ENCODE data around the gene CD1E.

CD1E gene

DNA sequence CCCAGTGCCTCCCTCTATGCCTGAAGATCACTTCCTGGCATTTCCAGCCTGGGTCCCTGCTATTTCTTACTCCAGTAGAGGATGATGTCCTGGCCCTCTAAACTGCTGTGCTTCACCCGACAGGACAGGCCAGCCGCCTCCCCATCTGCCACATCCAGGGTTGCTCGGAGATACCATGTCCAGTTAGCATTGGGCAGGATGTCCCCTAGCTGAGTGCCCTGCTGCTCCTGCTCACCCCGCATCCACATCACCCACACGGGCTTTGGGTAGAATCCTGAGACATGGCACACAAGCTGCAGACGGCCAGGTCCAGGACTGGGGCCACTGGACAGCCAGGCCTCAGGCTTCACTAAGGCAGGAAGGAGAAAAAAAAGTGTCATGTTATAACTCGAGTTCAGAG, 24.4 kb upstream of the CD1E start:
- TF ChIP-seq, protein P1, sequence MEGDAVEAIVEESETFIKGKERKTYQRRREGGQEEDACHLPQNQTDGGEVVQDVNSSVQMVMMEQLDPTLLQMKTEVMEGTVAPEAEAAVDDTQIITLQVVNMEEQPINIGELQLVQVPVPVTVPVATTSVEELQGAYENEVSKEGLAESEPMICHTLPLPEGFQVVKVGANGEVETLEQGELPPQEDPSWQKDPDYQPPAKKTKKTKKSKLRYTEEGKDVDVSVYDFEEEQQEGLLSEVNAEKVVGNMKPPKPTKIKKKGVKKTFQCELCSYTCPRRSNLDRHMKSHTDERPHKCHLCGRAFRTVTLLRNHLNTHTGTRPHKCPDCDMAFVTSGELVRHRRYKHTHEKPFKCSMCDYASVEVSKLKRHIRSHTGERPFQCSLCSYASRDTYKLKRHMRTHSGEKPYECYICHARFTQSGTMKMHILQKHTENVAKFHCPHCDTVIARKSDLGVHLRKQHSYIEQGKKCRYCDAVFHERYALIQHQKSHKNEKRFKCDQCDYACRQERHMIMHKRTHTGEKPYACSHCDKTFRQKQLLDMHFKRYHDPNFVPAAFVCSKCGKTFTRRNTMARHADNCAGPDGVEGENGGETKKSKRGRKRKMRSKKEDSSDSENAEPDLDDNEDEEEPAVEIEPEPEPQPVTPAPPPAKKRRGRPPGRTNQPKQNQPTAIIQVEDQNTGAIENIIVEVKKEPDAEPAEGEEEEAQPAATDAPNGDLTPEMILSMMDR (IDR thresholded peaks at IDR 0.05; ENCODE audit: low read depth, low read length, missing control alignments) = no peak
- no peak overlapping the region for H3K4me3 ChIP-seq (ENCODE audit: low read depth, low read length)
- no peak for DNase-seq (ENCODE audit: low read depth)

DNA sequence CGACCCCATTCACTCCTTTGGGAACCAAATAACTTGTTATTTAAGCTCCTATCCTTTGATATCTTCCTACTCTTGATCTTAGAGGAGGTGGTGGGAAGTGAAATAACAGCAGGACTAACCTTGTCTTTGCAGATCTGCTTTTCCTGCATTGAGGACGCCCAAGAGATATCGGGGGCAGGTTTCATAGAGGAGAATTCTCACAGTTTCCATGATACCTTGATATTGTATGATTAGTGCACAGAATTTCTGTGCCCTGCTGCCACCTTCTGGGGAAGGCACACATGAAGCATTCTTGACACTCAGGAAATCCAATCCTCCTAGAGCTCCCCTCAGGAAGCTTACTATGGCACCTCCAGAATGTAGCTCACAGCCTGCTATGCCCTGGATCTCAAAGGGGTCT, 24.0 kb upstream of the CD1E start:
- DNase-seq (ENCODE audit: low read depth) = no peak
- TF ChIP-seq, protein P1 (IDR thresholded peaks at IDR 0.05; ENCODE audit: low read depth, low read length, missing control alignments) = peak; percentile 58

DNA sequence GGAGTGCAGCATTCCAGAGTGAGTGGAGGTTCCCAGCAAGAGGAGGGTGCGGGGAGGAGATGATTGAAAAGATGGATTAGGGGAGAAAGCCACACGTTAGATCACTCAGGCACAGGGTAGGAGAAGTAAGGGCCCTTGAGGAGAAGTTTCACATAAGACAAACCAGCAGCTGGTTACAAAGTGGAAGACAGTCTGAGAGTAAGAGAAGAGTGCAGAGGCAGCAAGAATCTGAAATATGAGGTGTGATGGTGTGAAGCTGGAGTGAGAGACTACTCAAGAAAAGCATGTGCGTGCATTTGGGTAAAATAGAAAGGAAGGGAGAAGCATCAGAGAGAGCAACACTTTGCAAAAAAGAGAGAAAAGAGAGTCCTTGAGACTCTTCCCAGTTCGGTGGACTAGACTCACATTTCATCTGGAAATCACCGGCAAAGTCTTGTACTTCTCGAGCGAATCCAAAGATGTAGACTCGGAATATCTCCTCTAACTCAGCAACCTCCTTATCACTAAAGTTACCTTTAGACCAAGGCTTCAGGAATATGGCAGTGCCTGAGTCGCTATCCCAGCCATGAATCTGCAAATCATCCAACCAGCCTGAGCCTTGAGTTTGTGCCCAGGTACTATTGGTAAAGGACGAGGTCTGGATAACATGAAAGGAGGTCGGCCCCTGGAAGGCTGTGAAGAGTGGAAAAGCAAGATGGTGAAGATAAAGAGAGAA, 23.1 kb upstream of the CD1E start:
- DNase-seq (ENCODE audit: low read depth) = no peak
- TF ChIP-seq, protein P1 (IDR thresholded peaks at IDR 0.05; ENCODE audit: low read depth, low read length, missing control alignments) = no peak
- H3K4me3 ChIP-seq (ENCODE audit: low read depth, low read length) = no peak overlapping the region

More for the DNA sequence above, 24.0 kb upstream of the CD1E start:
- H3K4me3 ChIP-seq (ENCODE audit: low read depth, low read length) = no peak overlapping the region

DNA sequence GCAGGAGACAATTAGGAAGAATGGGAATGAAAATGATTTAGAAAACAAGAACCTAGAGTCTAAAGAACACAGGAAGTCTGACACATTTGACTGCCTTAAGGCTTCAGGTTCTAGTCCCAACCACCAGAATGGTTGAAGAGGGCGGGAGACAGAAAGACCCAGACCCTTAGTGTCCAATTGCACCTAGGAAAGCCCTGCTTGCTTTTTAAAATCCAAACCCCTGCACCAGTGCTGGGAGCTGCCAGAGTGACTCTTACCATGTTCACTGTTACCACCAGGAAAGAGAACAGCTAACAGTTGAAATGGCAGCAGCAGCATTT, 22.6 kb upstream of the CD1E start:
- no peak overlapping the region for H3K4me3 ChIP-seq (ENCODE audit: low read depth, low read length)
- no peak for DNase-seq (ENCODE audit: low read depth)
- TF ChIP-seq, protein P1 (IDR thresholded peaks at IDR 0.05; ENCODE audit: low read depth, low read length, missing control alignments) = no peak

DNA sequence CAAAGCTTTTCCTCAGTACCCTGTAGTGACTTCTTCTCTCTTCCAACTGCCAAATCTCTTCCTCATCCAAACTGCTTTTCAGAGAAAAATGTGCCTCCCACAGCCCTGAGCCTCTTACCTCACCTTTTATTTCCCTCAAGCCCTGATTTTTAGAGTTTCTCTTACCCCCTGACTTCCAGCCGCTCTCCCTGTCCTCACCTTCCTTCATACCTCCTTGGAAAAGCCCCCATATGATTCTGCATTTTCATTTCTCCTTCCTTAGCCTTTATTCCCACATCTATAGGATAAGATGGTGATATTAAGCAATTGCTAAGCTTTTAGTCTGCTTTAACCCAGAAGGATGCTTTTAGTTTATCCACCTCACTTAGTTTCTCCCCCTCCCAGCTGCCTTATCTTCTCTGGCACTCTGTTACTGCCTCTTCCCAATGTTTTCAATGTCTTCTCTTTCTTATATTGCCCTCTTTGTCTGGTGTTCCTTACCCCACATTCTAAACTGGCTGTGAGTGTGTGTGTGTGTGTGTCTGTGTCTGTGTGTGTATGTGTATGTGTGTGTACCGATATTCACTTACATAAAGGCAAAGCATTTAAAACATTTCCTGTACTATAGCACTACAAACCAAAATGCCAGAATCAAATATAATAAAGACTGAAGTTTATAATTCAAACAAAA, 22.1 kb upstream of the CD1E start, which contains the start of gene CD1B:
Gene CD1B (minus strand): TSS at position 51 of the 670 bp plus-strand sequence. CDS start 108 bp downstream, outside the sequence.
- TF ChIP-seq, protein P1 (IDR thresholded peaks at IDR 0.05; ENCODE audit: low read depth, low read length, missing control alignments) = no peak
- no peak for DNase-seq (ENCODE audit: low read depth)
- no peak within 1 kb of the TSS for H3K4me3 ChIP-seq (ENCODE audit: low read depth, low read length)

DNA sequence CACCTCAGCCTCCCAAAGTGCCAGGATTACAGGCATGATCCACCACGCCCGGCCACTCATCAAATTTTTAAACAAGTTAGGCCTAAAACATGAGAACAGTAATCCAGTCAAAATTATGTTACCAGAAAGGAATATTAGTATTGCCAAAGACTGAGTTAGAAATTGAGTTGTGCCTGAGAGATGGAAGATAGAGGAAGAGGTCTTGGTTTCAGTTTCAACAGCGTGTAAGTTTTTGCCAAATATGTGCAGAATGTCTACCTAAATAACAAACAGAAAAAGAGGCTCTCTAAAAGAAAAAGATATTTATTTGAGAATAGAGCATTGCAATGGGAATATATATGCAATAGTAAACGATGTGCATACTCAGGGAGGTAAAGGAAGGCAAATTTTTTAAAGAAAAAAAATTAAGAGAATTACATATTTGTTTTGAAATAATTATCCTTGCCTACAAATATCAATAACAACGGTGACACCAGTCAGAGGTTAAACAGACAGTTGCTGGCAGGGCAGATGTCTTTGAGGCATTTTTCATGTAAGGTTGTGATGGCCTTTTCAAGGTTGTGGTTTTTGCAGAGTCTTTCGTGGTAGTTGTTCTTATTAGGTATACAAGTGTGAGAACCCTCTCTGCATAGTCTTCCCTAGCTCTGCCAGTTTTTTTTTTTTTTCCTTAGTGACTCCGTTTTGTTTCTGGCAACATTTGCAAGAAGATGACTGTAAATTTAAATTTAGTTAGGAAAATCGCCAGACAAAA, 20.1 kb upstream of the CD1E start:
- H3K4me3 ChIP-seq (ENCODE audit: low read depth, low read length) = no peak overlapping the region
- no peak for DNase-seq (ENCODE audit: low read depth)
- TF ChIP-seq, protein P1 (IDR thresholded peaks at IDR 0.05; ENCODE audit: low read depth, low read length, missing control alignments) = no peak
